Measurements from ENCODE around the gene ARHGEF40. TPM values are rescaled to one million over a fixed set of nuclear protein-coding genes. Genes with fewer than 3 reads are reported as not detected.

ARHGEF40 gene
- total RNA-seq, 1 donor from 2014 or later: 6.8 TPM

DNA sequence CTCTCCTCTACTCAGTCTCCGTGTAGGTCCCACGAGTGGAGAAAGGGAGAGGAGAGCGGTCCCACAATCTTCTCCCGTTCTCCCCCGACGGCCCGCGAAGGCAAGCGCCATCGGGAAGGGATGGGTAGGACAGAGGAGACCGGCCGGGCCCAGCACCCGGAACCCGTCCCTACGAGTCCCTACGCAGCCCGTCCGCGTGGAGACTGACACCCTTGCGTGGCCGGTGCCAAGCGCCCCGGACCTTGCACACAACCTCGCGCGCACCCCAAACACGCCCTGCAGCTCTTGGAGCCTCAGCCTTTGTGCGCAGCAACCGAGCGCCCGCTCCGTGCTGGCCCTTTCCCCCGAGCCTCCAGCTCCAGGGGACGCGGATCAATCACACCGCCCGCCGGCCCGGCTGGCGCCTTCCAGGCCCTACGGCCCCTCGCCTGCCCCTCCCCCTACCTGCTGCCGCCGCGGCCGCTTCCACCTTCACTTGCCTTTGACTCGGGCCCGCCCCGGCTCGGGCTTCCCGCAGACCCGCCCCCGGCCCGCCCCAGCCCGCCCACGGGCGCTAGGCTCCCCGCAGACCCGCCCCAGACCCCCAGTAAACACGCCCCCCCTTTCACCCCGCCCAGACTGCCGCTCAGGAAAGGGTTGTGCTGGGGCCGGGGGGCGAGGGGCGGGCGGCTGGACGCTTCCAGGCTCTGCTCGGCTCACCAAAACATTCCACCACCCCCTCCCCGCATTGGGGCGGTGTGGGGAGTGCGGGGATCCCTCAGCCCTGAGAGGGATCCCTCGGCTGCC, 45.3 kb upstream of the ARHGEF40 start, which contains the start of gene NDRG2:
Gene NDRG2, minus strand, starts transcription at position 477 of the 786 bp plus-strand sequence. CDS start 1,746 bp downstream, outside the sequence.
- TF ChIP-seq, protein P1, sequence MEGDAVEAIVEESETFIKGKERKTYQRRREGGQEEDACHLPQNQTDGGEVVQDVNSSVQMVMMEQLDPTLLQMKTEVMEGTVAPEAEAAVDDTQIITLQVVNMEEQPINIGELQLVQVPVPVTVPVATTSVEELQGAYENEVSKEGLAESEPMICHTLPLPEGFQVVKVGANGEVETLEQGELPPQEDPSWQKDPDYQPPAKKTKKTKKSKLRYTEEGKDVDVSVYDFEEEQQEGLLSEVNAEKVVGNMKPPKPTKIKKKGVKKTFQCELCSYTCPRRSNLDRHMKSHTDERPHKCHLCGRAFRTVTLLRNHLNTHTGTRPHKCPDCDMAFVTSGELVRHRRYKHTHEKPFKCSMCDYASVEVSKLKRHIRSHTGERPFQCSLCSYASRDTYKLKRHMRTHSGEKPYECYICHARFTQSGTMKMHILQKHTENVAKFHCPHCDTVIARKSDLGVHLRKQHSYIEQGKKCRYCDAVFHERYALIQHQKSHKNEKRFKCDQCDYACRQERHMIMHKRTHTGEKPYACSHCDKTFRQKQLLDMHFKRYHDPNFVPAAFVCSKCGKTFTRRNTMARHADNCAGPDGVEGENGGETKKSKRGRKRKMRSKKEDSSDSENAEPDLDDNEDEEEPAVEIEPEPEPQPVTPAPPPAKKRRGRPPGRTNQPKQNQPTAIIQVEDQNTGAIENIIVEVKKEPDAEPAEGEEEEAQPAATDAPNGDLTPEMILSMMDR (IDR thresholded peaks at IDR 0.05; ENCODE audit: insufficient read depth, low read length, severe bottlenecking): no peak
- Histone ChIP-seq H3K4me3 (ENCODE audit: low read depth, low read length) (peak within 1 kb of the TSS; percentile 46), H3K27me3 (ENCODE audit: control insufficient read depth, insufficient read depth, low read length) (peaks cover 18% of the 10 kb centered on the region), H3K36me3 (ENCODE audit: control insufficient read depth, insufficient read depth, low read length) (no peaks in the 10 kb centered on the region)
- DNase-seq (ENCODE audit: low read depth): no peak
- FAIRE-seq: no peak

DNA sequence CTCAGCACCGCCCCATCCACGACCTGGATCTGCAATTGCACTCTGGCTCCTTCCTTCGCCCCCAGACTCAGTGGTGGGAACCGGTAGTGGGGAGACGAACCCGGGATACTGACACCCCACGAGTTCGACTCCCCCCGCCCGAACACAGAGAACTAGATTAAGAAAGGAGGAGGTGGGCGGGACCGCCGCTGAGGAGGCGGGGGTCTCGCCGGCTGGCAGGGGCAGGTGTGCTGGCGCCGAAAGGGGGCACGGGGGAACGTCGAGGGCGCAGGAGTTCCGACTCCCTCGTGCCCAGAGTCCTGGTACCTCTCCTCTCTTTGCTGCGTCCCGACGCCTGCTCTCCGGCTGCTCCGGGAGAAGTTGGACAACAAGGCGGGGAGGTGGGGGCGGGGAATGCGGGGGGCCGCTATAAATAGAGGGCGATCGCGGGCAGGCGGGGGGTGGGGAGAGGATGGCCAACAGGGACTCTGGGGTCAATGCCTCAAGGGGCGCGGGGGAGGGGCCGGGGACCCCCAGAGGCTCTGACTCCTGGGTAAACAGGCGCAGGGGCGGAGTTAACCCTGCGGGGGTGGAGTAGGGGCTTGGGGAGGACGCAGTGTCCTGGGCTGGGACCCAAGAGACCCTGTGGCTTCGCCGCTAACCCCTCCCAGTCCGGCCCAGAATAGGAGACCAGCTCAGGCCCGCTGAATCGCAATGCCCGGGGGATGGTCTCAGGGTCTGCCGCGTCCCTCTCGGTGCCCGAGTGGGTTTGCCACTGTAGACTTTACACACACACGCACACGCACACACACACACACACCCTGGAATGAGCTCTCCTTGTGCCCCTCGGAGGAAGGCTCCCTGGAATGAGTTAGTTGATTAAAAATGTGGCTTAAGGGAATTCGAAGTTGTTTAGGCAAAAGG, 44.5 kb upstream of the ARHGEF40 start:
- FAIRE-seq: no peak
- peak overlapping the region; percentile 46 for H3K4me3 ChIP-seq (ENCODE audit: low read depth, low read length)
- TF ChIP-seq, protein P1 (IDR thresholded peaks at IDR 0.05; ENCODE audit: insufficient read depth, low read length, severe bottlenecking): no peak
- H3K36me3 ChIP-seq (ENCODE audit: control insufficient read depth, insufficient read depth, low read length): no peaks in the 10 kb centered on the region
- DNase-seq (ENCODE audit: low read depth): no peak
- peaks cover 18% of the 10 kb centered on the region for H3K27me3 ChIP-seq (ENCODE audit: control insufficient read depth, insufficient read depth, low read length)

DNA sequence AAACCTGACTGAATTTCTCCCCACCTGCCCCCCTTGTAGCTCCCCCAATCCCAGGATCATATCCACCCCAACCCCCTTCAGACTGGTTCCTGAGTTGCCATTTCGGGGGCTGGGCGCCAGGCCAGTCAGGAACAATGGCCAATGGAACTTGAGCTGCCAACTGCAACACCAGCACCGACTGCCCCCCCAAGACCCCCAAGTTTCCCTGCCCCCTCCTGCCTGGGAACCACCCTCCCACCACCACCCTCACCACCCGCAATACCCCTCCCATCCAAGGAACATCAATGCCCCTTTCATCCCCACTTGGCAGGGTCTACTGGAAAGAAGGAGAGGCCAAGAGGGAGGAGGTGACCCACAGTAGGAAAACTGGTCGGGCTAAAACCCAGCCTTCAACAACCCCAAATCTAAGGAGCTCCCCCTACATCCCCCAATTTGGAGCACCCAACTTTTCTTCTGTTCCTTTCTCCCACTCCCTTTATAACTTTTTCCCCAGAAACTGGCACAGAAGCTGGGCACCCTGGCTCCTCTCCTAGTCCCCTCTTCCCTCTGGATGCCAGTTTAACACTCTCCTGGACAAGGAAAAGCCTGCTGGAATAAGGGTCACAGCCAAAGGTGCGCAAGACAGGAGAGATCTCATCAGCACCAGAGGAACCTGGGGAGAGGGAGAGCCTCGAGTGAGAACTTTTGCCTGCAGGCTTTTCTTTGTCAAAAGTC, 43.7 kb upstream of the ARHGEF40 start:
- TF ChIP-seq, protein P1 (IDR thresholded peaks at IDR 0.05; ENCODE audit: insufficient read depth, low read length, severe bottlenecking): no peak
- peaks cover 18% of the 10 kb centered on the region for H3K27me3 ChIP-seq (ENCODE audit: control insufficient read depth, insufficient read depth, low read length)
- FAIRE-seq: no peak
- DNase-seq (ENCODE audit: low read depth): no peak
- H3K4me3 ChIP-seq (ENCODE audit: low read depth, low read length): no peak overlapping the region
- no peaks in the 10 kb centered on the region for H3K36me3 ChIP-seq (ENCODE audit: control insufficient read depth, insufficient read depth, low read length)

DNA sequence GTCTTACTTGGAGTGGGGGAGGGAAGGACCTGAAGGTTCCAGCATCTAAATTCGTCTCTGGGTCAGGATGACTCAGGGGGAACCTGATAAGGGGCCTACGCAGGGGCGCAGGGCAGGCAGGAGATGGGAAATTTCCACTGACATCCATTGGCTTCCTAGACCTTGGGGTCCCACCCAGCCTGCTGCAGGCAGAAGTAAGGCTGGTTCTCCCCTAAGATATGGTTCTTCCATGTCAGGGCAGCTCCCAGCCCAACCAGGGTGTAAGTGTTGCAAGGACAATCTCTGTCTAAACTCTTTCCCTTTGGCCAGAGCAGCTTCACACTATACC, 43.2 kb upstream of the ARHGEF40 start:
- no peak overlapping the region for H3K4me3 ChIP-seq (ENCODE audit: low read depth, low read length)
- H3K27me3 ChIP-seq (ENCODE audit: control insufficient read depth, insufficient read depth, low read length): peaks cover 18% of the 10 kb centered on the region
- no peaks in the 10 kb centered on the region for H3K36me3 ChIP-seq (ENCODE audit: control insufficient read depth, insufficient read depth, low read length)
- FAIRE-seq (no peak), DNase-seq (ENCODE audit: low read depth) (no peak)
- TF ChIP-seq, protein P1 (IDR thresholded peaks at IDR 0.05; ENCODE audit: insufficient read depth, low read length, severe bottlenecking): no peak

DNA sequence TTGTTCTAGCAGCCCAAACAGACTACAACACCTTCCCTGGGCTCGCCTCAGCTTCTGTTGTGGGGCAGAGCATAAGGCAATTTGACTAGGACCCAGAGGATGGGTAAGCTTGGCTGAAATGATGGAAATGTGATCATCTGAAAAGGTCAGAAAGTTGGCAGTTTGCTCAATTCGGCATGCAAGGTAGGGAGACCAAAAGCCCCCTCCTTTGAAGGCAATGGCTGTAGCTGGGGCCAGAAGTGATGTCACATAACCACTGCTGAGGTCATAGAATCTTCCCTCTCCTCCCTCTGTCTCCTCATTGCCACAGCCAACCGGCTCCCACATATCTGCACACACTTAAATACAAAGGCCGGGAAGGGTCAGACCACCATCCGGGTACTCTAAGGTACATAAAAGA, 40.2 kb upstream of the ARHGEF40 start, which contains the start of gene TPPP2:
Gene TPPP2, plus strand, starts transcription at position 301 of the 400 bp plus-strand sequence. CDS start 365 bp downstream, outside the sequence.
- TF ChIP-seq, protein P1 (IDR thresholded peaks at IDR 0.05; ENCODE audit: insufficient read depth, low read length, severe bottlenecking): no peak
- Histone ChIP-seq H3K4me3 (ENCODE audit: low read depth, low read length) (no peak within 1 kb of the TSS), H3K36me3 (ENCODE audit: control insufficient read depth, insufficient read depth, low read length) (no peaks in the 10 kb centered on the region), H3K27me3 (ENCODE audit: control insufficient read depth, insufficient read depth, low read length) (peaks cover 2% of the 10 kb centered on the region)
- FAIRE-seq (peak; percentile 64), DNase-seq (ENCODE audit: low read depth) (no peak)

Measured in bronchial epithelial cell (primary cell).